Stimulated activated CD8-positive, alpha-beta memory T cell treated with anti-CD3 and anti-CD28 coated beads, Interleukin-4, amount 100 ng/mL, for 4 hours (primary cell): Measurements from ENCODE around the gene NANS.
"Not testable (repeated sequence)": the region's sequence is repeated elsewhere in the genome, so short reads cannot be mapped to it uniquely, and the experiment has no call there.

ENCODE experiments used
- DNase-seq, 2 donors: peaks; one replicate each; pipeline ENCODE4 v3.0.0-alpha.2; 2020; ENCODE audit warnings: low read depth in 2 of 2, low spot score in 1 of 2

The NANS gene, protein sequence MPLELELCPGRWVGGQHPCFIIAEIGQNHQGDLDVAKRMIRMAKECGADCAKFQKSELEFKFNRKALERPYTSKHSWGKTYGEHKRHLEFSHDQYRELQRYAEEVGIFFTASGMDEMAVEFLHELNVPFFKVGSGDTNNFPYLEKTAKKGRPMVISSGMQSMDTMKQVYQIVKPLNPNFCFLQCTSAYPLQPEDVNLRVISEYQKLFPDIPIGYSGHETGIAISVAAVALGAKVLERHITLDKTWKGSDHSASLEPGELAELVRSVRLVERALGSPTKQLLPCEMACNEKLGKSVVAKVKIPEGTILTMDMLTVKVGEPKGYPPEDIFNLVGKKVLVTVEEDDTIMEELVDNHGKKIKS

DNA sequence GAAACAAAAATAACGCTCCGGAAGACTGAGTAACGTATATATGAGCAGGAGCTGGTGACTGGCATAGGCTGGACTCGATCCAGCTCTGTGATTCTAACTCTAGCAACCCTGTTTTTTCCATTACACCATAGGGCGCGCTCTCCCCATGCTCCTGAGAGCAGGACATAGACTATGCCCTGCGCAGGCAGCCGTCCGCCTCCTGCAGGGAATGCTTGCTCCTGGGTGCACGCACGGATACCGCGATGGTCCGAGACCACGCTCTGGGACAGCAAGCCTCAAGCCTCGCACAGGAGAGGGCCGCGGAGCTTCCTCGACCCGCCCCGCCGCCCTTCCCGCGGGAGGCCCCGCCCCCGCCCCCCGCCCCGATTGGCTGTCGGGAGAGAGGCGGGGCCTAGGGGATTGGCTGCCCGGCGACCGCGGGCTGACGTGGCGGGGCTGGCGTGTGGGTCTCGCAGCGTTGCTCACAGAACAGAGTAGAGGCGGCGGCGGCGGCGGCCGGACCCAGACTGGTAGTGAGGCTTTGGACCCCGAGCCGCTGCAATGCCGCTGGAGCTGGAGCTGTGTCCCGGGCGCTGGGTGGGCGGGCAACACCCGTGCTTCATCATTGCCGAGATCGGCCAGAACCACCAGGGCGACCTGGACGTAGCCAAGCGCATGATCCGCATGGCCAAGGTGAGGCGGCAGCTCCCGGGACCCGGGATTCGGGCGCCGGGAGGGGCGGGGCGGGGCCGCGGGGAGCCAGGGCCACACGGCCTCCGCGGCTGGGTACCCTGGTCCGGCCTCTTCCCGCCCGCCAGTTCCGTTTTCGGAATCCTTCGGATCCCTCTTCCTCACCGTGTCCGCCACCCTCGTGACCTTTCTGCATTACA is at the start of gene NANS:
TSS of gene NANS (plus strand) at position 464 of the 869 bp plus-strand sequence. CDS start at position 541, 77 bp downstream.
- DNase-seq = peak; percentile 80 to 85

DNA sequence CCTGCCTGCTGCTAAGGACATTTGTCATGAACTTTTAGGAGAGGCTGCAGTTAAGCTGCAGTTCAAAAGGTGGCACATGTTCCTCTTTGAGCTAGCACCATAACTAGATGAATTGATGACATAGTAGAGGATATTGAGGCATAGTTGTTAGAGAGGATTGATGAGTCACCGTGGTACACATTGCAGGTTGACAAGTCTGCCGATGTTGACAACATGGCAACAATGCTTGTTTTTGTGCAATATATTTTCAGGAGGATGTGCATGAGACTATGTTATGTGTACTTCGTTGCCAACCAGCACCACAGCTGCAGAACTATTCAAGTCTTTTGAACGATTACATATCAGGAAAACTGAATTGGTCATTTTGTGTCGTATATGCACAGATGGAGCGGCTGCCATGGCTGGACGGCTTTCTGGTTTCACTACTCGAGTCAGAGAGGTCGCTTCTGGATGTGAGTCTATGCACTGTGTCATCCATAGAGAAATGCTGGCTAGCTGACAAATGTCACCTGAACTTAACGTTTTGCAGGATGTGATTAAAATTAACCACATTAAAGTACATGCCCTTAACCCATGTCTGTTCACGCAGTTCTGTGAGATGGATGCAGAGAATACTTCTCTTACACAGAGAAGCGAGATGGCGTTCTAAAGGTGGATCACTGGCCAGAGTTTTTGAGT is 49.1 kb upstream of the NANS start:
- DNase-seq = no peak

DNA sequence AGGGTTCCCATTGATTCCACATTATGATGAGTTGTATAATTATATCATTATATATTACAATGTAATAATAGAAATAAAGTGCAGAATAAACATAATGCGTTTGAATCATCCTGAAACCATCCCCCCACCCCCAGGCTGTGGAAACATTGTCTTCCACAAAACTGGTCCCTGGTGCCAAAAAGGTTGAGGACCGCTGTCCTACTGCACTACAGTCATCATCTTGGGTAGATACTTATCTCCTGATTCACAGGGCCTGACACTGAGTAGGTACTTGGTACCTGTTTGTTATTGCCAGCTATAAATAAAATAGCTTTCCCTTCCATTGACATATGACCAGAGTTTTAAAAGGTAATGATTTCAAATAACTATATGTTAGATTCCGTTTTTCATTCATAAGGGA is 47.8 kb upstream of the NANS start:
- no peak for DNase-seq

DNA sequence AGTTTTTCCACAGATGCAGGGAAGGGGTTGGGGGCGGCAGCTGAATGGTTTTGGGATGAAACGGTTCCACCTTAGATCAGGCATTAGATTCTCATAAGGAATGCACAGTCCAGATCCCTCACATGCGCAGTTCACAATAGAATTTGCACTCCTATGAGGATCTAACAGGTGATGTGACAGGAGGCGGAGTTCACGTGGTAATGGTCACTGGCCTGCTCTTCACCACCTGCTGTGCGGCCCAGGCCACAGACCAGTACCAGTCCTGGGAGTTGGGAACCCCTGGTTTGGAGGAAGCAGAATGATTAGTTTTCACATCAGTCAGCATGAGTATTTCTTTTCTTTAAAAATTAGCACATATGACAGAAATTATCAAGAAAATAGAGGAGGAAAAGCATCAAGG is 47.1 kb upstream of the NANS start:
- no peak for DNase-seq

DNA sequence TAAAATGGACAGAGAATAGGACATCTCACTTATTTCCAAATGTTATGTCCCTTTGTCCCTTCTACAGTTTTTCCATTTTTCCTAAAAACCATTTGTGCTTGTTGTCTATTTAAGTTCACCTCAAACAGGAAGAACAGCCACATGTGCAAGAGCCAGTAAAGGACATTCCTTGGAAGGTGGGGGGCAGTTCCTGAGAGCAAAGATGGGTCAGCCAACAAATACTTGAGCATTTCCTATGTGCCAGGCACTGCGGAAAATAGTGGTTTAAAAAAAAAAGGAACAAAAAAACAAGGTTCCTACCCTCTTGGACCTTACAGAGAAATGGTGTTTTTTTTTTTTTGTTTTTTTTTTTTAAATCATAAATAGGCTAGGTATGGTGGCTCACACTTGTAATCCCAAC is 46.6 kb upstream of the NANS start:
- DNase-seq = no peak

DNA sequence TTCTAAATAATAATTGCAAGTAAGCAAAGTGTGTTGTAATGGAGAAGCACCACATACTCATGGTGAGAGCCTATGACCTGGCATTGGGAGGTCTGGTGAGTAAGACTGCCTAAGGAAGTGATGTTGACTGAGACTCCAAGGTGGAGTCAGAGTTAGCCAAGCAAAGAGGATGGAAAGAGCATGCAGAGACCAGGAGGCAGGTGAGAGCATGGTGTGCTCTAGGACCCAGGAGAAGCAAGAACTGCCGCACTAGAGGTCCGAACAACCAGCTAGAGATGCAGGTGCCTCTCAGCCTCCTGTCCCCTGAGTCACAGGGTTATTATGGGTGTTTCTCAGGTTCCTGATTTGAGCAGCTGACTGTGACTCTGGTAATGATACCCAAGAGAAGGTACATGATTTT is 46.1 kb upstream of the NANS start:
- DNase-seq = no peak

DNA sequence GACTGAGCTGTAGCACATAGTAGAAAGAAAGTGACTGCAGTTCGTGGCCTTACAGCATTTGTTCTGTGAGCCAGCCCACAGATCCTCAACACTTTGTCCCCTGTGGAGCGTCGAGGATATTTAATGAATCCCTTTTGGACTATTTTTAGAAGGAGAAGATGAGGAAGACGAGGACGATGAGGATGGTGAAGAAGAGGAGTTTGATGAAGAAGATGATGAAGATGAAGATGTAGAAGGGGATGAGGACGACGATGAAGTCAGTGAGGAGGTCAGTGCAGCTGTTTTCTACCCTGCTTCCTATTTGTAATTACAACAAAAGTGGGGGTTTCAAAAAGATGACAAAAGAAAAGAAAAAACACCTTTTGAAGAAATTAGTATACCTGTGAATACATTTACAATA is 45.4 kb upstream of the NANS start:
- no peak for DNase-seq

DNA sequence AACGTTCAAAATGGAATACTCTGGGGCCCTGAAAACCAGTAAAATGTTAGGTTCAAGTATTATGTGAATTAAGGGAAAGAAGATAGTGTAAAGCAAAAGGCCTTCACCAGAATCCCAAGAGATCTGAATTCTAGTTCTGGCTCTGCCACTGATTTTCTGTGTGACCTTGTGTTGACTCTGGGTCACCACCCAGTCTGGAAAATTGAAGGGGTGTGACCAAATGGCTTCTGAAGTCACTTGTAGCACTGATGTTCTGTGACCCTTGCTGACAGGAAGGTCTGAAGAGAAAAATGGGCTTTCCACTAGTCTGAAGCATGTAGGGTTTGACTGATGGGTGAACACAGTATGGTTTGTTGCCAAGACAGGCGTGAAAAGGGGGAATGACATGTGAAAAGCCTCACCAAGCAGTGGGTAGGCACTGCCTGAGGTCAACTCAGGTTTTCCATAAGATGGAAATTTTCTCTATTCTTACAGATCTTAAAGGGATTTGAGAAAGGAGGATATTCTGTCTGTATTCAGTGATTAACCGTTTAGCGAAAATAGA is 40.3 kb upstream of the NANS start:
- DNase-seq = no peak

DNA sequence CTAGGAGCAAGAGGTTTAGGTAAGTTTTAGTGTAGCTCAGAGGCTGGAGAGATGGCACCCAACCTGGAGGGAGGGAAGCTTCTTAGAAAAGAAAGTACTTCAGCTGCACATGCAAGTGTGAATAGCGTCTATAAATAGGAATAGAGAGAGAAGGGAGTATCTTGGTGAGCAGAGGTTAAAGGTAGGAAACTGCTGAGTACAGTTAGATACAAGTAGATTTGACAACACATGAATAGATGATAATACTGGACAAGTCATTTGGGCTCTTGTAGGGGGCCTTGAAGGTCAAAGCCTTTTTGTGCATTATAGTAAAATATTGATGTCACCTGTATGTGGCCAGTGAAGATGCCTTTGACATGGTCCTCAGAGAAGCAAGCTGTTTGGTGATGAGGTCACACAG is 39.2 kb upstream of the NANS start:
- no peak for DNase-seq

DNA sequence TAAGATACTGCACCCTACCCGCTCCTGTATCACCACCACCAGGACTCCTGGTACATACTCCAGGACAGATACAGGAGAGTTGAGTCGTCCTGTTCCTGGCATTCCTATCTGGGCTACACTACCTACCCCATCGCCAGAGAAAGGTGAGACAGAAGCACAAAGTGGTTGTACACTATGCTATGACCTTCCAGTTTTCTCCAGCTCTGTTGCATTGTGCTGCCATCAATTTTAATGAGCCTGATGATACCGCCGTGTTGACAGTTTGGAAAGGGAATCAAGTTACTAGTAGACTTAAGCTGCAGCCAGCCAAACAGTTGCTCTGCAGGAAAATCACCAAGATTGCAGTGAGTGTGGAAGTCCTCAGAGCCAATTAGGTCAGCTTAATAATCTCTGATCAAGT is 38.2 kb upstream of the NANS start:
- no peak for DNase-seq

DNA sequence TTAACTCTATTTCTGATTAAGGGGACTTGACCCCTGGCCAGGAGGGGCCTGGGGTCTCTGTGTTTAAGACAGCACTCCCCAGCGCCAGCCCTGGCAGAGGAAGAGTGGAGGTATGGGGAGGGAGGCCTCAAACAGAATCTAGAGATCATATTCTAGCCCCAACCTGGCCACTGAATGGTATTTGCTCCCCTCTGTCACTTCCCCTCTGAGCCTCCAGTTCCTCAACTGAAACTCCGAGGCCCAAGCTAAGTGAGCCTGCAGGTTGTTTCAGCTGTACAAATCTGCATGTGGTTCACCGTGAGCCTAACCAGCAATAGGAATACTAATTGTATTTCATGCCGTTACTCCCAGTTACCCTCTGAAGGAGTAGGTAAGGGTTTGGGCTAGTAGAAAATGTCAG is 37.4 kb upstream of the NANS start:
- no peak for DNase-seq

DNA sequence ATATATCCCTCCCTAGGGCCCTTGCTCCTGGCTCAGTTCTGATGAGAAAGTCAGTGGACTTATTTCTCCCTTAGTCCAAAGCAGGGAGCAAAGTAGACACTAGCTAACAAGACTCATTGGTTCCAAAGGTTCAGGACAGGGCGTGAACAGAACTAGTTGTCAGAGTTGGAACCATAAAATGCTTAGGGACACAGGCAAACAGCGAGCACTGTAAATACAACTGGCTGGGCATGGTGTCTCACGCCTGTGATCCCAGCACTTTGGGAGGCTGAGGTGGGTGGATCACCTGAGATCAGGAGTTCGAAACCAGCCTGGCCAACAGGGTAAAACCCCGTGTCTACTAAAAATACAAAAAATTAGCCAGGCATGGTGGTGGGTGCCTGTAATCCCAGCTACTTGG is 36.7 kb upstream of the NANS start:
- not testable (repeated sequence) for DNase-seq

DNA sequence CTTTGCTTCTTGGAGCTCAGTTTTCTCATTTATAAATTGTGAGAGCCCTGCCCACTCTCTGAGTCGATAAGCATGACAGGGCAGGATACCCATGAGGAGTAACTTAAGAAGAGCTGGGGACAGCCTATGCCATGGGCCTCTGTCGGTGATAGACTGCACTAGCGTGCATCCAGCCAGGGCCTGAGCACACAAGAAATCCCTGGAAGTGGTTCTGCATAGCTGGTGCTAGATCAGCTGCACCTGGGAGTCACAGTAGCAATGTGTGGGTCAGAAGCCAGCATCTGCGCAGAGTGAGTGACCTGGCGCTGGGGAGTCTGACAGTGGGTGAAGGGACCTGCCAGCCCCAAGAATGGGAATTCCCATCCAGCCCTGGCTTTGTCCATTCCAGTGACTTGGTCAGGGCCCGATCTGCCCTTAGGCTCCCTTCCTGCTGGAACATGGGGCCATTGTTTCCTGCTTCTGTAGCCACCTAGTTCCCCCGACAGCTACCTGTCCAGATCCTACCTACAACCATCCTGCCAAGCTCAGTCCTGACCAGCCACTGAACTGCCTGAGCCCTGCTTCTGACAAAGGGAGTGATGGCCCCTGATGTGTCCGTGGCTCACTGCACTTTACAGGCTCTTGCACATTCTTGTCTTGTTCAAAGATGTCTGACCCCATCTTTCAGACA is 35.9 kb upstream of the NANS start:
- DNase-seq = no peak

DNA sequence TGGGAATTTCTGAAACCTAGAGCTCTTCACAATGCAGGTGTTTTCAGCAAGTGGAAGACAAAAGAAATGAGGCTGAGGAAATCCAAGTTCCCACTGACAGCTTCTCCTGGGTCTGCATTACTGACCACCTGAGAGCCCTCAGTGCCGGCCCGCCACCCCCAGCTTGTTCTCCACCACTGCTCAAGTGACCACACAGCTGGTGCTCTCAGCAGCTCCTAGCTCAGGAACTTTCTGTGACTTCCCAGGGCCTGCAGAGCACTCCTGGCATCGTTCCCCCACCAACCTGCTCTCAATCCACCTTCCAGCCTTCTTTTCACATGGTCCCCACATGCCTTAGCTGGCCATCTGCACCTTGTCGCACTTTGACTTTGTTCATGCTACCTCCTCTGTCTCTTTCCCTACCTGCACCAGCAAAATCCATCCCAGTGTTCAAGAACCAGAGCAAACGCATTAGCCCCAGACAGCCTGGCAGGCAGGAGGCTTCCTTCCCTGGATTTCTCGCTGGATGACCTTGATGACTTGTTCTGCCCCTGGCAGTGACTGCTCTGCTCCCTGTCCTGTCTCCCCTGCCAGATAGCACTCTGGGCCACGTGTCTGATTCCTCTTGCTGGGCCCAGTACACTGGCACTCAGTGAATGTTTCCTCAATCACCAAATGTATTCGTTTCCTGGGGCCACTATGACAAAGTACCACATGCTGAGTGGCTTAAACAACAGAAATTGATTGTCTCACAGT is 35.1 kb upstream of the NANS start:
- no peak for DNase-seq

DNA sequence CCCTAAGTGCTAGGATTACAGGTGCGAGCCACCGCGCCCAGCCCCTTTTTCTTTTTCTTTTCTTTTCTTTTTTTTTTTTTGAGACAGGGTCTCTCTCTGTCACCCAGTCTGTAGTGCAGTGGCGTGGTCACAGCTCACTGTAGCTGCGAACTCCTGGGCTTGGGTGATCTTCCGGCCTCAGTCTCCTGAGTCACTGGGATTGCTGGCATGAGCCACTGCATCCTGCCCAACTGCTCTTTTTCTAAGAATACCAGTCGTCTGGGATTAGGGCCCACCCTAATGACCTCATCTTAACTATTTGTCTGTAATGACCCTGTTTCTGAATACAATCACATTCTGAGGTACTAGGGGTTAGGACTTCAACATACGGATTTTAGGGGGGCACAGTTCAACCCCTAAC is 34.1 kb upstream of the NANS start:
- DNase-seq = no peak

DNA sequence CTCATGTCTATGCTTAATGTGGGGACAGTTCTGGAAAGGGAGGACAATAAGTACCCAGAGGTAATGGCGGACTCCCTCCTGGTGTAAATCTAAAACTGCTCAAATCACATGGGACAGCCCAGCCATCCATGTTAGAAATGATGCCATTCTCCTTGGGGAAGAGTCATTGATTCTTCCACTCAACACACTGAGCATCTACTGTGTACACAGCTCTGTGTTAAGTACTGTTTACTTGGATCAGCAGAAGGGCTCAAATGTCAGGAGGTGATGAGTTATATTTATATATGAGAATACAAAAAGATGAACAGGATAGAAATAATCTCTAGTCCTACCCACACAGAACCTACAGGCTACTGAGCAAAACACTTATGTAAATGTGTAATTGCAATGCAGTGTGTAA is 31.8 kb upstream of the NANS start:
- DNase-seq = no peak

DNA sequence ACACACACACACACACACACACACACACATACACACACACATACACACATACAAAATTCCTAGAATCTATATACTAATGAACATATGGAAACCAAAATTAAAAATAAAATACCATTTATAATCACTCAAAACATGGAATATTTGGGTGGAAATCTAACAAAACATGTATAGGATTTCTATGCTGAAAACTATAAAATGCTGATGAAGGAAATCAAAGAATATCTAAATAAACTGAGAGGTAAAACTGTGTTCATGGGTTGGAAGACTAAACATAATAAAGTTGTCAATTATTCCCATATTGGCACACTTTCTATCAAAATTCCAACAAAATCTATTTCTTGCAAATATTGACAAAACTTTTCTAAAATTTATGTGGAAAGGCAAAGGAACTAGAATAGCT is 25.4 kb upstream of the NANS start:
- DNase-seq = no peak

DNA sequence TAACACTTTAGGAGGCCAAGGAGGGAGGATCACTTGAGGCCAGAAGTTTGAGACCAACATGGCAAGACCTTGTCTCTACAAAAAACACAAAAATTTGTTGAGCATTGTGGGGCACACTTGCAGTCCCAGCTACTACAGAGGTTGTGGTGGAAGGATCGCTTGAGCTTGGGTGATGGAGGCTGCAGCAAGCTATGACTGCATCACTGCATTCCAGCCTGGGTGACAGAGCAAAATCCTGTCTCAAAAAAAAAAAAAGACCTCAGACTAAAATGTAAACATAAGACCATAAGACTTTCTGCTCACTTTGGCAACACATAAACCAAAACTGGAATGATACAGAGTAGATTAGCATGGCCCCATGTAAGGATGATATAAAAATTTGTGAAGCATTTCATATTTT is 24.6 kb upstream of the NANS start:
- DNase-seq = no peak

DNA sequence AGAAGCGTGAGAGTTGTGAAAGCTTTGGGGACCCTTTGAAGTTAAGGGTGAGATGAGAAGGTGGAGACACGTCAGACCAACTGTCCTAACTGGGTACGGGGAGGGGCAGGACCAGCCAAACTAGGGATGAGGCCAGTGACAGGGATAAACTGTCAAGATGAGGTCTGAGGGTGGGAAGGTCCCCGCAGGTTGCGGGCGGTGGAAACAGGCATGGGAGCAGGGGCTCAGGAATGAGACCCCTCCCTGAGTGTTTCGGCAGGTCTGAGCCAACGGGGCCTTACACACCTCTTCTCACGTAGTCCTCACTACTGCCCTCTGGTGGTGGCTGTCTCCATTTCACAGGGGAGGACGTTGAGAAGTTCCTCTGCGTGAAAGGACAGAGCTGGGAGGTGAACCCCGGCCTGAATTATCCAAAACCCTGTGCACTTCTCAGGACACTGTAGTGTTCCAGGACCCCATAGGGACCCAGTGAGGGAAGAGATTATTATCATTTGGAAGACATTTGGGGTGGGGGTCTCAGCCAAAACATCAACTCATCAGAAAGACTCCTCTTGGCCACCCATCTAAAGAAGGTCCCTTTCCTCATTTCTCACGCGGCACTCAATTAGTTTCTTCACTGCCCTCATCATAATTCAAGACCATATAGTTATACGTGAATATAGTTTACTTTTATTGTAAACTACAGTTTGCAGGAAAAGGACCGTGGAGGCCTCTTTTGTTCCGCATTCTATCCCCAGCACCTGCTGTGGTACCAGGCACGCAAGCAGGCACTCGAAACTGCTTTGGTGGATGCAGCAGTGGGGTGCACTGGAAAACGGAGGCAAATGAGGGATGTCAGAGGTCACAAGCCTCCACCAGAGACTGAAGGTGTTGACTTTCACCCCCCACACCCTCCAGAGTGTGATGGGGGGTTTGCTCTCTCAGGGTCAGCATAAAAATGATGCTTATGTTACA is 21.7 kb upstream of the NANS start:
- DNase-seq = peak; percentile 71 to 97
